Cortex of kidney (tissue), 1 donor: ENCODE measurements around the gene SIK3.

Experiments used
- DNase-seq: peaks from one replicate; lab custom pipeline; 2025; lab: John Stamatoyannopoulos, UW

SIK3 gene

DNA sequence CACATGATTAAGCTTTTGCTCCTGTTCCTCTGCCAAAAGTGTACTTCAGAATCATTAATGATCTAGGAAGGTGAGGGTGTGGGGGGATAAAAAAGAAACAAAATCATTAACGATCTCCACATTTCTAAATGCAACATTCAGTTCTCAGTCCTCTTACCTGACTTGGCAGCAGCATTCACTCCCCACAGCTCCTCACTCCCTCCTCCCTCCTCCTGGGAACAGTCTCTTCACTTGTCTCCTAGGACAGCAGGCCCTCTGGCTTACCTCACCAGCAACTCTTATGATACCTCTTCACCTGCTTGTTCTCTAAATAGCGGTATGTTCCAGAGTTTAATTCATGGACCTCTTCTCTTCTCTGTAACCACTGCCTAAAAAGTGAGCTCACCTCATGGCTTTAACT is 204.3 kb downstream of the SIK3 start:
- DNase-seq: no peak

DNA sequence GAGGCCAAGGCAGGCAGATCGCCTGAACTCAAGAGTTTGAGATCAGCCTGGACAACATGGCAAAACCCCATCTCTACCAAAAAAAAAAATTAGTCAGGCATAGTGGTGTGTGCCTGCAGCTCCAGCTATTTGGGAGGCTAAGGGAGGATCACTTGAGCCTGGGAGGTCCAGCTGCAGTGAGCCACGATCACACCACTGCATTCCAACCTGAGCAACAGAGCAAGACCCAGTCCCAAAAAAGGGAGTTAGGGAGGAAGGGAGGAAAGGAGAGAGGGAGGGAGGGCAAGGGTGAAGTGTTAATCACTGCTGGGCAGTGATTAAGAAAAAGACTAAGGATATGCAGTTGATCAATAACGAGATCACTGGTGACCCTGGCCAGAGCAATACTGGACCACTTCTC is 204.8 kb downstream of the SIK3 start:
- no peak for DNase-seq

GRCh38 chr11:116892374-116892773 is 205.9 kb downstream of the SIK3 start:
- DNase-seq: no peak

- DNase-seq: no peak
Observed at GRCh38 chr11:116891746-116892145, 206.5 kb downstream of the SIK3 start.

DNA sequence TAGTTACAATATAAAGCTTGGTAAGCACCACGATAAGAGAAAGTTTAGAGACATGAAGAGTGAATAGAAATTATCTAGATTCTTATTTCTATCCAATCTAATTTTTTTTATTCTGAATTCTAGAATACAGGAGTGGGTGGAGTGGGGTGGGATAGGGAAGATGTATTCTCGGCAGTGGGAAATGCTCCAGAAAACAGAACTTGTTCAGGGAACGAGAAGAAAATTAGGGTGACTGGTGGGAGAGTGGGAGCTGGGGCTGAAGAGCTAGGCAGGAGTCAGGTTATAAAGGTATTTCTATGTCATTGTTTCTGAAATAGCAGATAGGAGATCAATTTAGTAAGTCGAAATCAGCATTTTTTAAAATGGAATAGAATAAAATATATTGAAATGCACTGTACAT is 207.6 kb downstream of the SIK3 start:
- DNase-seq: no peak

GRCh38 chr11:116890193-116890592 is 208.0 kb downstream of the SIK3 start:
- no peak for DNase-seq

DNA sequence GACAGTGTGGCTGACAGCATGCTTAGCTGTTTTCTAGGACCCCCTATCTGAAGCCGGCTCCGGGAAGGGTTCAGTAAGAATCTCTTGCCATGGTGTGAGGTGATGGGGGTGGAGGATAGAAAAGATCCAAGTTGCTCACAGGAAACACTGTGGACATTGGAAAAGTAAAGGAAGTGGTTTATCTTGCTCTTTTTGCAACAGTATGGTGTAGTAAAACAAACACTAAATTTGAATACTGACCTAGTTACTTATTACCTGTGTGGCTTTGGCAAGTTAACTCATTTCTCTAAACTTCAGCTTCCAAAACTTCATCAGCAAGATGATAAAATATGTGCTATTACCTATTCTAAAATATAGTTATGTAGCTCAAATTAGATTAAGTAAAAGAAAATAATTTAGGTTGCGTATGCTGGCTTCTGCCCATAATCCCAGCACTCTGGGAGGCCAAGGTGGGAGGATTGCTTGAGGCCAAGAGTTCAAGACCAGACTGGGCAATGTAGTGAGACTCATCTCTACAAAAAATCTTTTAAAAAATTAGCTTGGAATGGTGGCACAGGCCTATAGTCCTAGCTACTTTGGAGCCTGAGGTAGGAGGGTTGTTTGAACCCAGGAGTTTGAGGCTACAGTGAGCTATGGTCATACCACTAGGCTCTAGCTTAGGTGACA is 209.2 kb downstream of the SIK3 start:
- DNase-seq: no peak

DNA sequence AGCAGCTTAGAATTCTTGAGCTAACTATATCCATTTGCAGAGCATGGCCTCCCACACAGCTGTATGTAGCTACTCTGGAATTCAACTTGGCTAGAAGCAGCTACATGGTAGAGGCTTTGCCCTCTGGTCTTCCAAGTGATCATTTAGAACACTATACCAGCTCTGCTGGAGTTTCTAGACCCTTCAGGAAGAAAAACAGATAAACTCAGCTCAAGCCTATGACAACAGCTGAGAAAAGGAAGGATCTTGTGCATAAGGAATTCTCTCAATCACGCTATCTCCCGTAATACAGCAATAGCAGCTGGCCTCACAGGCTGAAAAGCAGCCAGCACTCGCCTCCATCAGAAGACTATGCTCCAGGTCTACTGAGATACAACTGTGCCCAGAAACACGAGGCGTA is 210.2 kb downstream of the SIK3 start:
- no peak for DNase-seq

DNA sequence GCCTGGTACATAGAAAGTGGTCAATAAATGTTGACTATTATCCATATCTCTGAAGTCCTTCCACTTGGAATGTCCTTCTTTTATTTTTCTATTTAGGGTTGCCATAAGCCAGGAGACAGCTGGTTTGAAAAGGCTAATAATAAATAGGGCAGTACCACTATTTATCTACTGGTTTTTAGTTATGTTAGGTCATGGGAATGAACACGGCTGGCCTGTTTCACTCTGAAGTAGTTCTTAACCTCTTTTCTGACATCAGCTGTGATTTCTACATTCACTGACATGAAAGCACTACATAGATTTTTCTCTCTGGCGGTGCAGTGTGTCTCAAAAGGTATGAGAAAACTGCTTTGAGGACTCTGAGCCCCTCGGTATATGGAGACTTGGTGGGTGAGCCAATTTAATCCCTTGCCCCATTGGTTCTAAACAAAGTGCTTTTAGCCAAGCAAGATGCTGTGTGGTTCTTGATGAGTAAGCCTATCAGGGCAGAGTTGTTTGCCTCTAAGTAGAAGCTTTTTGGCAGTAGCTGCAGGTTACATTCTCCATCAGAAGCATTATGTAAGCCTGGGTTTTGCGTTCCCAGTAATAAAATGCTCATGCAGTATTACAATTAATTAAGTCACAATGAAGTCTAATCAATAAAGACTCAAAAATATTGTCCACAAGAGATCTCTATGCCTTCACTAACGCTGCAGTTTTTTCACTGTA is 212.1 kb downstream of the SIK3 start:
- no peak for DNase-seq

- DNase-seq: no peak
Observed at GRCh38 chr11:116882386-116882785, 215.8 kb downstream of the SIK3 start.

GRCh38 chr11:116881143-116881542 is 217.1 kb downstream of the SIK3 start:
- no peak for DNase-seq

GRCh38 chr11:116879800-116880625 is 218.2 kb downstream of the SIK3 start:
- no peak for DNase-seq

- DNase-seq: no peak
Observed at GRCh38 chr11:116876656-116877055, 221.6 kb downstream of the SIK3 start.

- no peak for DNase-seq
Observed at GRCh38 chr11:116875194-116875593, 223.0 kb downstream of the SIK3 start.

GRCh38 chr11:116874251-116874650 is 224.0 kb downstream of the SIK3 start:
- no peak for DNase-seq

DNA sequence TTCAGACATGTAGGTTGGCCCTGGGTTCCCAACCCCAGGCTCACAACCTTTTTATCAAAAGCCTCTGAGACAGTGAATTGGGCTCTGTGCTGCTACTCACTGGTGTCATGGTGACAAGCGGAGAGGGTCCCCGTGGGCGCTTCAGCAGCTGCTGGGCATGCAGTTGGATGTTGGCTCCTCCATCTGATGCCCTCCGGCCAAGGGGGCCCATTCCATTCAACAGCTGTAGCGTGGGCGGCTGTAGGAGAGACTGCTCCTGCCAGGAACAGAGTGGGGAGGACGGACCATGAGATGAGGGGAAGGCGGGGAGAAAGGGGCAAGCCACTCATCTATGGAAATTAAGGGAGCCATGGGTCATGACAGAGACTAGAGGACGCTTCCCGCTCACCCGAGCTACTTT is 224.8 kb downstream of the SIK3 start:
- DNase-seq: no peak

GRCh38 chr11:116871248-116871647 is 227.0 kb downstream of the SIK3 start:
- DNase-seq: no peak

DNA sequence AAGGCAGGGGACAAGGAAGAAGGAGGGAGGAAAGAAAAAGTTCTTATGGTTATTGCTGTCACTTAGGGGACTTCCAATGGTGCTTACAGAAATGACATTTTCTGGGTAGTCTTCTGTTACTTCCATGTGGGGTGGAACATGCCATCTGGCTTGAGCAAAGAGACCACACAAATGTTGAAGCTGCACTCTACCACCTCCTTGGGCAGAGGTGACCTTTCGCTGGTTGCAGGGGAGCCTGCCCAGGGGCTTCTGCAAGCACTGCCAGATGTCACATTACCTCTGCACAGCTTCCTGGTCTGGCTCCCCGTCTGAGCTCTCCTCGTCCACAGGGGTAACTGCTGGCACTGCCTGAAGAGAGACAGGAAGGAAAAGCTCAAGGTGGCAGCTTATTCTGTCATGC is 228.2 kb downstream of the SIK3 start:
- no peak for DNase-seq

DNA sequence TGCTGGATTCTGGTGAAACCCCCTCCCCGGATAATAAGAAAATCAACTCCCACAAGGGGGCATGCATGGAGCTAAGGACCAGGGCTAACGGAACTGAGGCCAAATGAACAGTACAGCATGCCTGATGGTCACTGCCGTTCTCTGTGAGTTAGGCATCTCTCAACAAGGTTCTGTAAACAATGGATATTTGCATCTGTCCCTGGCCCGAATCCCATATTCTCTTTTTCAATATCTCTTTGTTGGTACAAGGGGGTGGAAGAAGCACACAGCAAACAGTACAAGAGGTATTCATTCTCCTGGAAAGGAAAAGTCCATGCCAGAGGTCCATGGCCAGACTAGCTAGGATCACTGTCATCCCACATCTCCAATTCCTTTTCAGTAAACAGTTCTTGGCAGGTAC is 228.6 kb downstream of the SIK3 start:
- no peak for DNase-seq

DNA sequence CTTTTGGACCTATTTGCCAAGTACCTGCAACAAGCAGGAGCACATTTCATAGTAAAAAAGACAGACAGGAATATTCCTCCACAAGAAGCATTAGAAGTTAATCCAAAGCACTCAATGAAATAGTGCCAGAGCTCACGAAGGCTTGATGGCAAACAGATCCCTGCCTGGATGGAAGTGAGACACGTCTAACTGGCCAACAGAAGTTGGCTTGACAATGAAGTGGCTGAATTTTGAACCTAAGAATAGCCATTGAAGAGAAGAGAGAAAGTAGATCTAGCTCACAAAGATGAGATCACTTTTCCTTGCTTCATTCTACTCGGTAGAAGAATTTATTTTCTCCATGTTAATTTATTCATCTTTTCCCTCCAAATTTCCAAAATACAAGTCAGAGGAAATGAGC is 230.2 kb downstream of the SIK3 start:
- no peak for DNase-seq

DNA sequence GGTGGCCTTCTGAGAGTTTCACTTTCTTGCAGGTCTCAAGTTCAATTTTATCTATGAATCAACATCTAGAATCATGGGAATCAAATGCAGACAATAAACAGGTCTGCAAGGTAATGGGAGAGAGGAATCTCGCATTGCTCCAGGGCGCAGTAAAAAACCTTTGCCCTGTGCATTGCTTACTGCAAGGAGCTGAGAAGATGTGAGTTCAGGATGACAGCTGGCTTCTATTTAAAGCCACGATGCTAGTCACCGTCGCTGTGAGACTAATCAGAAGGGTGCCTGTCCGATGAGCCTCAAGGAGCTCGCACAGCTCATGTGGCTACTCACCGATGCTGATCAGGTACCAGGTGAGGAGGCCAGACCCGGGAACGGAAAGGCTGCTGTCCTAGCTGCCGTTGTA is 230.6 kb downstream of the SIK3 start:
- no peak for DNase-seq

GRCh38 chr11:116866804-116867455 is 231.3 kb downstream of the SIK3 start:
- no peak for DNase-seq

DNA sequence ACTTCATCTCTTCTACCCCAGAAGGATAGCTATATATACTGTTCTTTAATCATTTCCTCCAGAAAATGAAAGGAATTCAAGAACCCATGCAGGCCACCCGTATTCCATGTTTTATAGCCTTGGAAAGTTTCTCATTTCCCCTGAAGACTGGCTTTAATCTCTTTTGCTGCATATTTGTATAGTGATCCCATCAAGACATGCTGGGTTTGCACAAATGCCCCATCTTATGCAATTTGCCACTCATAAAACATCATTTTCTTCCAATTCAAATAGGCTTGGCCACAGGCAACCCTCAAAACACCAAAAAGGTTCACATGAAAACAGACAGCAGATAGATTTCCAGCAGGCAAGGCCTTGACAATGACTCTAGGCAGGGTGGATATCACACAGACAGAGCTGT is 232.5 kb downstream of the SIK3 start:
- DNase-seq: no peak
